Measurements from ENCODE around the gene AGPAT2. TPM values are rescaled to one million over a fixed set of nuclear protein-coding genes. Genes with fewer than 3 reads are reported as not detected.
"Not testable (repeated sequence)": the region's sequence is repeated elsewhere in the genome, so short reads cannot be mapped to it uniquely, and the experiment has no call there.

The AGPAT2 gene
- total RNA-seq, 1 donor, result 31.5 TPM

DNA sequence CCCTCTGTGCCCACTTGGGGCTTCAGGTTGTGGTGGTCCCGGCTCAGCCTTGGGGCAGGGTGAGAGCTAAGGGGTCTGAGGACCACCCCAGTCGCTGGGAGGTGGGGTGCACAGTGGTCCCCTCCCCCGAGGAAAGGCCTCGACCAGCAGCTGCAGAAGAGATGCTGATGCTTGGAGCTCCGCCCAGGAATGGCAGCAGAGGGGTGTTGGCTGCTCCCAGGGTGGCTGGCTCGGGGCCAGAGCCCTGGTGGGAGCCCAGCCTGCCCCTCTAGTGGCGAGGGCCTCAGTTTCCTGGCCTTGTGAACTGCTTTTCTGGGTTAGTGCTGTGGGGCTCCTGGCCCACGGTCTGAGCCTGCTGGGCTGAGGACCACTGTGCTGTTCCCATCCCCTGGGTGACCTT lies 26.3 kb upstream of the AGPAT2 start:
- TF ChIP-seq, protein P1, sequence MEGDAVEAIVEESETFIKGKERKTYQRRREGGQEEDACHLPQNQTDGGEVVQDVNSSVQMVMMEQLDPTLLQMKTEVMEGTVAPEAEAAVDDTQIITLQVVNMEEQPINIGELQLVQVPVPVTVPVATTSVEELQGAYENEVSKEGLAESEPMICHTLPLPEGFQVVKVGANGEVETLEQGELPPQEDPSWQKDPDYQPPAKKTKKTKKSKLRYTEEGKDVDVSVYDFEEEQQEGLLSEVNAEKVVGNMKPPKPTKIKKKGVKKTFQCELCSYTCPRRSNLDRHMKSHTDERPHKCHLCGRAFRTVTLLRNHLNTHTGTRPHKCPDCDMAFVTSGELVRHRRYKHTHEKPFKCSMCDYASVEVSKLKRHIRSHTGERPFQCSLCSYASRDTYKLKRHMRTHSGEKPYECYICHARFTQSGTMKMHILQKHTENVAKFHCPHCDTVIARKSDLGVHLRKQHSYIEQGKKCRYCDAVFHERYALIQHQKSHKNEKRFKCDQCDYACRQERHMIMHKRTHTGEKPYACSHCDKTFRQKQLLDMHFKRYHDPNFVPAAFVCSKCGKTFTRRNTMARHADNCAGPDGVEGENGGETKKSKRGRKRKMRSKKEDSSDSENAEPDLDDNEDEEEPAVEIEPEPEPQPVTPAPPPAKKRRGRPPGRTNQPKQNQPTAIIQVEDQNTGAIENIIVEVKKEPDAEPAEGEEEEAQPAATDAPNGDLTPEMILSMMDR (IDR thresholded peaks at IDR 0.05; ENCODE audit: insufficient read depth, low read depth, low read length), result no peak
- H3K4me3 ChIP-seq (ENCODE audit: low read depth, low read length), result no peak overlapping the region
- no peak for DNase-seq (ENCODE audit: low read depth)

- TF ChIP-seq, protein P1 (IDR thresholded peaks at IDR 0.05; ENCODE audit: insufficient read depth, low read depth, low read length), result no peak
- H3K4me3 ChIP-seq (ENCODE audit: low read depth, low read length), result peak overlapping the region; percentile 35
Observed at GRCh38 chr9:136712690-136713544, 25.7 kb upstream of the AGPAT2 start.

GRCh38 chr9:136711751-136712689 lies 24.8 kb upstream of the AGPAT2 start, which contains the start of gene DIPK1B:
DIPK1B (plus strand) TSS chr9:136712572; CDS start chr9:136712666, 94 bp downstream.
- TF ChIP-seq, protein P1 (IDR thresholded peaks at IDR 0.05; ENCODE audit: insufficient read depth, low read depth, low read length), result no peak
- H3K4me3 ChIP-seq (ENCODE audit: low read depth, low read length), result peak within 1 kb of the TSS; percentile 41
- no peak for DNase-seq (ENCODE audit: low read depth)

More at GRCh38 chr9:136712690-136713544, 25.7 kb upstream of the AGPAT2 start:
- DNase-seq (ENCODE audit: low read depth), result no peak

DNA sequence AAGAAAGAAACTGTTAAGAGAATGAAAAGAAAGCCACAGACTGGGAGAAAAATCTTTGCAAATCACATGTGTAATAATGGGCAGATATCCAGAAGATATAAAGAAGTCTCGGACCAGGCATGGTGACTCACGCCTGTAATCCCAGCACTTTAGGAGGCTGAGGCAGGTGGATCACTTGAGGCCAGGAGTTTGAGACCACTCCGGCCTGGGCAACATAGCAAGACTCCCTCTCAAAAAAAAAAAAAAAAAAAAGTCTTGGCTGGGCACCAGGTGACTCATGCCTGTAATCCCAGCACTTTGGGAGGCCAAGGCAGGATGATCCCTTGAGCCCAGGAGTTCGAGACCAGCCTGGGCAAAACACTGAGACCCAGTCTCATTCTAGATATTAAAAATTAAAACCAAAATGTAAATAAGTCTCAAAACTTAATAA lies 24.0 kb upstream of the AGPAT2 start:
- peak; percentile 74 for DNase-seq (ENCODE audit: low read depth)
- H3K4me3 ChIP-seq (ENCODE audit: low read depth, low read length), result not testable (repeated sequence)

DNA sequence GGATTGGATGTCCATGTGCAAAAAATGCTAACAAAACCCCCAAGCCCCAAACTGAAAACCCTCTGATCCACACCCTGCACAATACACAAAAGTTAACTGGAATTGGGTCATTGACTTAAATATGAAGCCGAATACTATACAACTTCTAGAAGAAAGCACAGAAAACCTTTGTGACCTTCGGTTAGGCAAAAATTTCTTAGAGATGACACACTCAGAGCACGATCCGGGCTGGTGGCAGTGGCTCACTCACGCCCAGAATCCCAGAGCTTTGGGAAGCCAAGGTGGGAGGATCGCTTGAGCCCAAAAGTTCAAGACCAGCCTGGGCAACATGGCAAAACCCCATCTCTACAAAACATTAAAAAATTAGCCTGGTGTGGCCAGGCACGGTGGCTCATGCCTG lies 23.3 kb upstream of the AGPAT2 start:
- DNase-seq (ENCODE audit: low read depth), result no peak
- H3K4me3 ChIP-seq (ENCODE audit: low read depth, low read length), result no peak overlapping the region
- TF ChIP-seq, protein P1 (IDR thresholded peaks at IDR 0.05; ENCODE audit: insufficient read depth, low read depth, low read length), result no peak

GRCh38 chr9:136709454-136710109 lies 22.3 kb upstream of the AGPAT2 start:
- DNase-seq (ENCODE audit: low read depth), result no peak
- H3K4me3 ChIP-seq (ENCODE audit: low read depth, low read length), result no peak overlapping the region
- TF ChIP-seq, protein P1 (IDR thresholded peaks at IDR 0.05; ENCODE audit: insufficient read depth, low read depth, low read length), result no peak

Measured in fibroblast of villous mesenchyme (primary cell).